Endodermal cell (in vitro differentiated cells): Measurements from ENCODE around the gene ATP5PD. TPM values are rescaled to one million over a fixed set of nuclear protein-coding genes. Genes with fewer than 3 reads are reported as not detected.
A peak's percentile ranks its signal among the peaks of the same experiment; 100 is the strongest.

Source experiments
- DNase-seq: peaks from one replicate; pipeline ENCODE4 v3.0.0-alpha.2; 2017
- H3K27ac ChIP-seq: 2 replicates; pipeline ENCODE4 v1.5.1; 2013; ENCODE audit warnings: mild to moderate bottlenecking, low read depth, low read length, moderate library complexity
- H3K27me3 ChIP-seq: 2 replicates; pipeline ENCODE4 v1.6.1; 2013; ENCODE audit warnings: mild to moderate bottlenecking, low read length, moderate library complexity; ENCODE audit not compliant: insufficient read depth, control insufficient read depth, poor library complexity, severe bottlenecking
- H3K36me3 ChIP-seq: 2 replicates; pipeline ENCODE4 v1.7.0; 2013; ENCODE audit warnings: mild to moderate bottlenecking, low read length, moderate library complexity; ENCODE audit not compliant: control insufficient read depth, insufficient read depth
- H3K4me1 ChIP-seq: one replicate; pipeline ENCODE4 v1.7.0; 2013; ENCODE audit warnings: low read length; ENCODE audit not compliant: control insufficient read depth, insufficient read depth
- H3K4me3 ChIP-seq: 2 replicates; pipeline ENCODE4 v1.5.1; 2013; ENCODE audit warnings: mild to moderate bottlenecking, low read length, moderate library complexity
- H3K9ac ChIP-seq: 2 replicates; pipeline ENCODE4 v1.6.1; 2013; ENCODE audit warnings: mild to moderate bottlenecking, low read length, moderate library complexity; ENCODE audit not compliant: poor library complexity, severe bottlenecking; ENCODE audit errors: extremely low read depth
- H3K9me3 ChIP-seq: 2 replicates; pipeline ENCODE4 v1.6.1; 2013; ENCODE audit warnings: mild to moderate bottlenecking, low read length, moderate library complexity; ENCODE audit not compliant: control insufficient read depth
- H3K27ac Mint-ChIP-seq: 2 replicates; pipeline ENCODE4 v1.8.0; 2020; ENCODE audit warnings: mixed read lengths
- H3K27me3 Mint-ChIP-seq: 2 replicates; pipeline ENCODE4 v1.8.0; 2021; ENCODE audit warnings: mild to moderate bottlenecking, mixed read lengths; ENCODE audit not compliant: insufficient read depth
- H3K36me3 Mint-ChIP-seq: 2 replicates; pipeline ENCODE4 v1.8.0; 2020; ENCODE audit warnings: low read depth, mixed read lengths
- H3K4me1 Mint-ChIP-seq: 2 replicates; pipeline ENCODE4 v1.8.0; 2020; ENCODE audit warnings: mixed read lengths
- H3K4me3 Mint-ChIP-seq: 2 replicates; pipeline ENCODE4 v1.8.0; 2020; ENCODE audit warnings: mild to moderate bottlenecking, moderate library complexity, mixed read lengths
- H3K9me3 Mint-ChIP-seq: 2 replicates; pipeline ENCODE4 v1.8.0; 2020; ENCODE audit warnings: mild to moderate bottlenecking, mixed read lengths
- WGBS, 2 experiments: methylation state at CpG; one replicate each; pipeline versions ENCODE4 v1.1.5 to v1.1.7; 2013; ENCODE audit warnings: missing lambda C conversion rate in 2 of 2, mixed read lengths in 1 of 2; ENCODE audit not compliant: insufficient coverage in 1 of 2, insufficient read length in 1 of 2; 5-methylcytosine and 5-hydroxymethylcytosine counted together
- total RNA-seq, 2 donors: library from RNA; stranded (reverse); fragmentation: NEBNext Ultra II Directional in 1 of 2; extraction: Animal tissue kit (Norgen Biotek cat#: 25700) in 1 of 2; gene quantifications; 2 replicates in 1 of 2; 3 replicates in 1 of 2; pipeline ENCODE4 v1.2.1, GENCODE V29; 2021
- TF ChIP-seq, protein P1 (sequence below): fragments of 200-600 bp; sonication (generic); conservative IDR thresholded peaks from 2 replicates; pipeline ENCODE4 v1.5.0; 2021; ENCODE audit warnings: antibody characterized with exemption, mild to moderate bottlenecking

The ATP5PD gene
- total RNA-seq, 2 donors from 2014 or later, result 244 to 295 TPM

DNA sequence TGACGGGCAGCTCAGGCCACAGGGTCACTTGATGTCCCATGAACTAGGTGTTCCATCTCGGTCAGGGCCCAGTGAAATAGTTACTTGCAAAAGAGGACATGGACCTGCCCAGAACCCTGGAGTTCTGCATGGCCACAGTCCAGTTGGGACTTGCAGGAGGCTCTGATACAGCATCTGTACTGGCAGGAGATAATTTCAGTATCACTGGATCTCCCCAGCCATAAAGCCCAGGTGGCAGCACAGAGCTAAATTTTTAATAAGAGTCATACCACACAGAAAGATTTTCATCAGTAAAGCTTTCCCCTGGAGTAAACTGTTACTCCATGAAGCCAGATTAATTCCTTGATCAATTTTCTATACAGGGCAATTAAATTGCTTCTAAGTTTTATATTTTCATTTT, 23.0 kb upstream of the ATP5PD start:
- Mint-ChIP-seq H3K4me3 (no peak overlapping the region), H3K9me3 (peaks cover 1% of the 10 kb centered on the region), H3K36me3 (peaks cover 11% of the 10 kb centered on the region), H3K27me3 (no peaks in the 10 kb centered on the region), H3K27ac (no peak overlapping the region), H3K4me1 (peaks cover 3% of the 10 kb centered on the region)
- peaks cover 3% of the 10 kb centered on the region for H3K36me3 ChIP-seq
- no peak overlapping the region for H3K27ac ChIP-seq
- no peak overlapping the region for H3K4me3 ChIP-seq
- WGBS, 2 experiments, result 93 to 100% methylated on average over 2 of the region's 2 CpGs
- TF ChIP-seq, protein P1, sequence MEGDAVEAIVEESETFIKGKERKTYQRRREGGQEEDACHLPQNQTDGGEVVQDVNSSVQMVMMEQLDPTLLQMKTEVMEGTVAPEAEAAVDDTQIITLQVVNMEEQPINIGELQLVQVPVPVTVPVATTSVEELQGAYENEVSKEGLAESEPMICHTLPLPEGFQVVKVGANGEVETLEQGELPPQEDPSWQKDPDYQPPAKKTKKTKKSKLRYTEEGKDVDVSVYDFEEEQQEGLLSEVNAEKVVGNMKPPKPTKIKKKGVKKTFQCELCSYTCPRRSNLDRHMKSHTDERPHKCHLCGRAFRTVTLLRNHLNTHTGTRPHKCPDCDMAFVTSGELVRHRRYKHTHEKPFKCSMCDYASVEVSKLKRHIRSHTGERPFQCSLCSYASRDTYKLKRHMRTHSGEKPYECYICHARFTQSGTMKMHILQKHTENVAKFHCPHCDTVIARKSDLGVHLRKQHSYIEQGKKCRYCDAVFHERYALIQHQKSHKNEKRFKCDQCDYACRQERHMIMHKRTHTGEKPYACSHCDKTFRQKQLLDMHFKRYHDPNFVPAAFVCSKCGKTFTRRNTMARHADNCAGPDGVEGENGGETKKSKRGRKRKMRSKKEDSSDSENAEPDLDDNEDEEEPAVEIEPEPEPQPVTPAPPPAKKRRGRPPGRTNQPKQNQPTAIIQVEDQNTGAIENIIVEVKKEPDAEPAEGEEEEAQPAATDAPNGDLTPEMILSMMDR, result peak; percentile 41
- H3K27me3 ChIP-seq, result no peaks in the 10 kb centered on the region
- no peak for DNase-seq
- no peak overlapping the region for H3K9ac ChIP-seq
- no peaks in the 10 kb centered on the region for H3K9me3 ChIP-seq
- H3K4me1 ChIP-seq, result no peaks in the 10 kb centered on the region

DNA sequence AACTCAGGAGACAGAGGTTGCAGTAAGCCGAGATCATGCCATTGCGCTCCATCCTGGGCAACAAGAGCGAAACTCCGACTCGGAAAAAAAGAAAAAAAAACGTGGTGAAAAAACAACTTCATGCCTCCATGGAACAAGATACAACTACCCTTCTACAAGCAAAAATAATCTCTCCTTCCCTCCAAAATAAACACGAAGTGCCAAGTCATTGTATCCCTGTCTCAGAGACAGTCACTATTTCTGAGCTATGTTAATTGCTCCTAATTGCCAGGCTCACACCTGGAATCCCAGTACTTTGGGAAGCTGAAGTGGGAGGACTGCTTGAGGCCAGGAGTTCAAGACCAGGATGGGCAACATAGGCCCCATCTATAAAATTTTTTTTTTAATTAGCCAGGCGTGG, 22.0 kb upstream of the ATP5PD start:
- Mint-ChIP-seq H3K4me1 (peaks cover 3% of the 10 kb centered on the region), H3K36me3 (peaks cover 21% of the 10 kb centered on the region), H3K27me3 (no peaks in the 10 kb centered on the region), H3K4me3 (no peak overlapping the region), H3K9me3 (peaks cover 1% of the 10 kb centered on the region), H3K27ac (peak overlapping the region; percentile 28)
- no peaks in the 10 kb centered on the region for H3K27me3 ChIP-seq
- H3K9ac ChIP-seq, result no peak overlapping the region
- TF ChIP-seq, protein P1, result no peak
- no peak overlapping the region for H3K27ac ChIP-seq
- DNase-seq, result no peak
- H3K36me3 ChIP-seq, result peaks cover 13% of the 10 kb centered on the region
- no peak overlapping the region for H3K4me3 ChIP-seq
- H3K4me1 ChIP-seq, result no peaks in the 10 kb centered on the region
- H3K9me3 ChIP-seq, result no peaks in the 10 kb centered on the region
- WGBS, 2 experiments, result 87 to 95% methylated on average over 4 to 8 of the region's 8 CpGs

DNA sequence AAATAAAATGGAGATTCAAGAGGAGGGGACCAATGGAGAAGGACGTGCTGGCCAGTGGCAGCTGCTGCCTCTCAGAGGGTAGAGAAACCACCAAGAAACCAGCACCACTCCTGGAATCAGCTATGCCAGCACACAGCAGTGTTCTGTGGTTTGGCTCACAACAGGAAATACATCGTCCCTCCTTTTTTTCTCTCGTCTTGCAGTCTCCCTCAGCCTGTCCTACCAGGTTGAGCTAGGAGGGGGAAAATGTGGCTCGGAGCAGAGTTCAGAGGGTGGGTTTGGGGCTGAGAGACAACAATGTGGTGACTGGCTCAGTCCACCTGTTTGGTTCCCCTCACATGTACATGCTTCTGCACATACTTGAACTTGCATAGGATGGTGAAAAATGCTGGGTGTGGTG, 21.1 kb upstream of the ATP5PD start:
- H3K9me3 Mint-ChIP-seq, result peaks cover 1% of the 10 kb centered on the region
- no peak overlapping the region for H3K4me3 Mint-ChIP-seq
- Histone ChIP-seq H3K9ac (no peak overlapping the region), H3K27me3 (no peaks in the 10 kb centered on the region), H3K9me3 (no peaks in the 10 kb centered on the region), H3K27ac (no peak overlapping the region), H3K4me1 (no peaks in the 10 kb centered on the region), H3K4me3 (no peak overlapping the region), H3K36me3 (peaks cover 22% of the 10 kb centered on the region)
- H3K36me3 Mint-ChIP-seq, result peaks cover 30% of the 10 kb centered on the region
- TF ChIP-seq, protein P1, result no peak
- WGBS, 2 experiments, result 78 to 90% methylated on average over 1 to 4 of the region's 4 CpGs
- H3K27ac Mint-ChIP-seq, result no peak overlapping the region
- peaks cover 3% of the 10 kb centered on the region for H3K4me1 Mint-ChIP-seq
- no peaks in the 10 kb centered on the region for H3K27me3 Mint-ChIP-seq
- no peak for DNase-seq
